Measurements from ENCODE around the gene BEND4. TPM values are rescaled to one million over a fixed set of nuclear protein-coding genes. Genes with fewer than 3 reads are reported as not detected.

BEND4 gene
- polyA plus RNA-seq, 1 experiment, result not detected

GRCh38 chr4:42159271-42160001 is 7.0 kb upstream of the BEND4 start:
- peaks cover under 1% of the 10 kb centered on the region for H3K27me3 ChIP-seq (ENCODE audit: control insufficient read depth, insufficient read depth, low read length)
- ChIA-PET CTCF (no interaction called here), POLR2A (no interaction called here)
- DNase-seq (ENCODE audit: low read depth, low spot score), result no peak
- no peak overlapping the region for H3K27ac ChIP-seq (ENCODE audit: low read depth, low read length)
- H3K9me3 ChIP-seq (ENCODE audit: control insufficient read depth, insufficient read depth, low read length), result no peaks in the 10 kb centered on the region
- no peak overlapping the region for H3K4me3 ChIP-seq (ENCODE audit: low read depth, low read length)
- TF ChIP-seq CTCF (IDR thresholded peaks at IDR 0.05; ENCODE audit: low read depth, low read length), result no peak

- ChIA-PET POLR2A (interaction anchor here (0.6 kb wide), 1 partner anchor 364 kb away, joined by 3 read pairs; no protein-coding TSS in a partner anchor), CTCF (interaction anchor here (0.7 kb wide), 1 partner anchor 537 kb away, joined by 3 read pairs; no protein-coding TSS in a partner anchor)
- TF ChIP-seq CTCF (IDR thresholded peaks at IDR 0.05; ENCODE audit: low read depth, low read length), result no peak
- peaks cover 5% of the 10 kb centered on the region; the same call in 1 of the 2 replicates for H3K9me3 ChIP-seq (ENCODE audit: control insufficient read depth, insufficient read depth, low read length)
- H3K27ac ChIP-seq (ENCODE audit: low read depth, low read length), result no peak overlapping the region
- peak overlapping the region; percentile 7; the same call in 1 of the 2 replicates for H3K4me3 ChIP-seq (ENCODE audit: low read depth, low read length)
- H3K27me3 ChIP-seq (ENCODE audit: control insufficient read depth, insufficient read depth, low read length), result peaks cover 42% of the 10 kb centered on the region
- no peak for DNase-seq (ENCODE audit: low read depth, low spot score)
Measured at GRCh38 chr4:42151568-42152506, 618 bp downstream of the BEND4 start.

- Histone ChIP-seq H3K27me3 (ENCODE audit: control insufficient read depth, insufficient read depth, low read length) (peaks cover 42% of the 10 kb centered on the region), H3K9me3 (ENCODE audit: control insufficient read depth, insufficient read depth, low read length) (peaks cover 5% of the 10 kb centered on the region; the same call in 1 of the 2 replicates), H3K27ac (ENCODE audit: low read depth, low read length) (no peak overlapping the region), H3K4me3 (ENCODE audit: low read depth, low read length) (no peak overlapping the region)
- DNase-seq (ENCODE audit: low read depth, low spot score), result no peak
- POLR2A ChIA-PET, result interaction anchor here (0.6 kb wide), 1 partner anchor 363 kb away, joined by 3 read pairs; no protein-coding TSS in a partner anchor
- CTCF ChIA-PET, result interaction anchor here (0.7 kb wide), 1 partner anchor 536 kb away, joined by 3 read pairs; no protein-coding TSS in a partner anchor
- TF ChIP-seq CTCF (IDR thresholded peaks at IDR 0.05; ENCODE audit: low read depth, low read length), result no peak
Measured at GRCh38 chr4:42150653-42151567, 1.5 kb downstream of the BEND4 start.

- TF ChIP-seq CTCF (IDR thresholded peaks at IDR 0.05; ENCODE audit: low read depth, low read length), result no peak
- Histone ChIP-seq H3K4me3 (ENCODE audit: low read depth, low read length) (no peak overlapping the region), H3K27me3 (ENCODE audit: control insufficient read depth, insufficient read depth, low read length) (peaks cover 39% of the 10 kb centered on the region), H3K9me3 (ENCODE audit: control insufficient read depth, insufficient read depth, low read length) (peaks cover 5% of the 10 kb centered on the region; the same call in 1 of the 2 replicates), H3K27ac (ENCODE audit: low read depth, low read length) (no peak overlapping the region)
- CTCF ChIA-PET, result interaction anchor here (0.5 kb wide), 1 partner anchor 37 kb away, joined by 3 read pairs; no protein-coding TSS in a partner anchor
- POLR2A ChIA-PET, result no interaction called here
- no peak for DNase-seq (ENCODE audit: low read depth, low spot score)
Measured at GRCh38 chr4:42149004-42149403, 3.5 kb downstream of the BEND4 start.

Measured in AG04450 (cell line).